Cardiac muscle cell (in vitro differentiated cells and primary cell): Measurements from ENCODE around the gene KISS1R. TPM values are rescaled to one million over a fixed set of nuclear protein-coding genes. Genes with fewer than 3 reads are reported as not detected.

Experiments
- DNase-seq, 2 donors: peaks; one replicate each; pipeline versions ENCODE4 v3.0.0 to v3.0.0-alpha.2; 2010 to 2017; ENCODE audit warnings: low read depth in 1 of 2, low spot score in 1 of 2
- H3K27ac ChIP-seq: fragments of 200-600 bp; sonication (generic); 2 replicates; pipeline ENCODE4 v1.5.1; 2016
- H3K27me3 ChIP-seq: fragments of 200-600 bp; sonication (generic); 2 replicates; pipeline ENCODE4 v1.6.0; 2016; ENCODE audit warnings: control low read depth
- H3K36me3 ChIP-seq: fragments of 200-600 bp; sonication (generic); 2 replicates; pipeline ENCODE4 v1.5.1; 2016; ENCODE audit warnings: control low read depth
- H3K4me1 ChIP-seq: fragments of 200-600 bp; sonication (generic); 2 replicates; pipeline ENCODE4 v1.8.1; 2017; ENCODE audit warnings: low read depth, mild to moderate bottlenecking, mixed run types
- H3K4me3 ChIP-seq: fragments of 200-600 bp; sonication (generic); 2 replicates; pipeline ENCODE4 v1.5.1; 2016; ENCODE audit warnings: mild to moderate bottlenecking
- H3K9me3 ChIP-seq: fragments of 200-600 bp; sonication (generic); 2 replicates; pipeline ENCODE4 v1.5.1; 2017; ENCODE audit warnings: low read depth, mild to moderate bottlenecking, control low read depth
- polyA plus RNA-seq: library from polyadenylated mRNA; unstranded; fragments of >200 nt; fragmentation: Nextera tagmentation; extraction: Ambion mirVana; gene quantifications from 2 replicates; pipeline ENCODE4 v1.2.1, GENCODE V29; 2016
- total RNA-seq: library from RNA; depleted of rRNA; stranded (reverse); fragments of >200 nt; gene quantifications from 2 replicates; pipeline ENCODE4 v1.2.3, GENCODE V29; 2016
- TF ChIP-seq, protein P1 (sequence below): IDR thresholded peaks from 2 replicates; pipeline ENCODE4 v1.5.1; 2012; ENCODE audit warnings: low read depth, mild to moderate bottlenecking, low read length

KISS1R gene
- total and polyA plus RNA-seq, 2 experiments from 2014 or later: 1.2 to 3.2 TPM

DNA sequence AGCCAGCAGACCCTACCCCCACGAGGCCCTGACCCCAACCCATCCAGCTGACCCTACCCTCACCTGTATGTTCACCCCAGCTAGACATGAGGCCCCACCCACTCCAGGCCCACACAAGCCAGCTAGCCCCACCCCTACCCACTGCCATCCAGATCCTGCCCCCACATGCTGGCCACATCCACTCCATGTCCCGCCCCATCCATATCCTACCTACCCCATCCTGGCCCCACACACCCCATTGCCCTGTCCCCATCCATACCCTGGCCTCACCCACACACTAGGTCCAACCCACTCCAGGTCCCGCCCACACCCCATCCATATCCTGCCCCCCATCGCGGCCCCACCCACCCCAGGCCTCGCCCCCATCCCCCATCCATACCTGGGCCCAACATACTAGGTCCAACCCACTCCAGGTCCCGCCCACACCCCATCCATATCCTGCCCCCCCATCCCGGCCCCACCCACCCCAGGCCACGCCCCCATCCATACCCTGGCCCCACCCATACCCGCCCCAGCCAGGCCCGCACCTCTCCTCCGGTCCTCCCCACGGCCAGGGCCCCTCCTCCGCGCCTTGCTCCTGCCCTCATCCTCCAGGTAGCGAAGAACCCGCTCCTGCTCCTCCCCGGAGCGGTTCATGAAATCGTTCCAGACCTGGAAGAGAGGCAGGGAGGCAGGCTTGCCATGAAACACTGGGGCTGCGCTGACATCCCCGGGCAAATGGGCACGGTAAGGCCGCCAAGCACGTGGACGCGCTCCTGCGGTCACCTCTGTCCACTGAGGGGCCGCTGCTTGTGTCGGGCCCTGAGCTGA is 16.6 kb upstream of the KISS1R start:
- Histone ChIP-seq H3K27ac (no peak overlapping the region), H3K27me3 (no peaks in the 10 kb centered on the region), H3K36me3 (no peaks in the 10 kb centered on the region), H3K4me3 (no peak overlapping the region), H3K4me1 (no peaks in the 10 kb centered on the region), H3K9me3 (no peaks in the 10 kb centered on the region)
- DNase-seq: no peak
- TF ChIP-seq, protein P1, sequence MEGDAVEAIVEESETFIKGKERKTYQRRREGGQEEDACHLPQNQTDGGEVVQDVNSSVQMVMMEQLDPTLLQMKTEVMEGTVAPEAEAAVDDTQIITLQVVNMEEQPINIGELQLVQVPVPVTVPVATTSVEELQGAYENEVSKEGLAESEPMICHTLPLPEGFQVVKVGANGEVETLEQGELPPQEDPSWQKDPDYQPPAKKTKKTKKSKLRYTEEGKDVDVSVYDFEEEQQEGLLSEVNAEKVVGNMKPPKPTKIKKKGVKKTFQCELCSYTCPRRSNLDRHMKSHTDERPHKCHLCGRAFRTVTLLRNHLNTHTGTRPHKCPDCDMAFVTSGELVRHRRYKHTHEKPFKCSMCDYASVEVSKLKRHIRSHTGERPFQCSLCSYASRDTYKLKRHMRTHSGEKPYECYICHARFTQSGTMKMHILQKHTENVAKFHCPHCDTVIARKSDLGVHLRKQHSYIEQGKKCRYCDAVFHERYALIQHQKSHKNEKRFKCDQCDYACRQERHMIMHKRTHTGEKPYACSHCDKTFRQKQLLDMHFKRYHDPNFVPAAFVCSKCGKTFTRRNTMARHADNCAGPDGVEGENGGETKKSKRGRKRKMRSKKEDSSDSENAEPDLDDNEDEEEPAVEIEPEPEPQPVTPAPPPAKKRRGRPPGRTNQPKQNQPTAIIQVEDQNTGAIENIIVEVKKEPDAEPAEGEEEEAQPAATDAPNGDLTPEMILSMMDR: no peak

GRCh38 chr19:901216-902092 is 15.7 kb upstream of the KISS1R start:
- DNase-seq: no peak
- Histone ChIP-seq H3K9me3 (no peaks in the 10 kb centered on the region), H3K27me3 (no peaks in the 10 kb centered on the region), H3K4me1 (no peaks in the 10 kb centered on the region), H3K36me3 (no peaks in the 10 kb centered on the region), H3K27ac (no peak overlapping the region), H3K4me3 (no peak overlapping the region)
- TF ChIP-seq, protein P1: no peak

GRCh38 chr19:902093-902370 is 15.1 kb upstream of the KISS1R start:
- no peak overlapping the region for H3K4me3 ChIP-seq
- H3K27ac ChIP-seq: no peak overlapping the region
- no peaks in the 10 kb centered on the region for H3K27me3 ChIP-seq
- no peak for DNase-seq
- no peaks in the 10 kb centered on the region for H3K9me3 ChIP-seq
- H3K4me1 ChIP-seq: no peaks in the 10 kb centered on the region
- TF ChIP-seq, protein P1: no peak
- no peaks in the 10 kb centered on the region for H3K36me3 ChIP-seq

DNA sequence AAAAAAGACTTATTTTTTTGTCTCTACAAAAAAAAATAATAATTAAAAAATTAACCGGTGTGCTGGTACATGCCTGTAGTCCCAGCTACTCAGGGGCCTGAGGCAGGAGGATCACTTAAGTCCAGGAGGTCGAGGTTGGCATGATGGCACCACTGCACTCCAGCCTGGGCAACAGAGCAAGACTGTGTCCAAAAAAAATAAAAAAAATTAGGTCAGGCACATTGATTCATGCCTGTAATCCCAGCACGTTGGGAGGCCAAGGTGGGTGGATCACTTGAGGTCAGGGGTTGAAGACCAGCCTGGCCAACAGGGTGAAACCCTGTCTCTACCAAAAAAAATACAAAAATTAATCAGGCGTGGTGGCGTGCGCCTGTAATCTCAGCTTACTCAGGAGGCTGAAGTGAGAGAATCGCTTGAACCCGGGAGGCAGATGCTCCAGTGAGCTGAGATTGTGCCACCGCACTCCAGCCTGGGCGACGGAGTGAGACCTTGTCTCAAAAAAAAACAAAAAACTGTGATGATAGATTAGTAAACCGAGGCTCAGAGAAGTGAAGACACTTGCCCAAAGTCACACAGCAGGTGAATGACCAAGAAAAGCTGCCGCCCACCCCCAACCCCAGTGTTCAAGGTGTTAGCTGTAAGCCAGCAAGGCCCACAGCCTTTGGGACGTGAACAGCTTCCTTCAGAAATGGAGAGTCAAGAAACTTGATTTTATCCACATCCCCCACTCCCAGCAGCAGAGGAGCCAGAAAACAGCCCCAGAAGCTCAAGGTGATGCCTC is 14.5 kb upstream of the KISS1R start:
- H3K36me3 ChIP-seq: no peaks in the 10 kb centered on the region
- no peak for DNase-seq
- no peak overlapping the region for H3K27ac ChIP-seq
- TF ChIP-seq, protein P1: no peak
- no peak overlapping the region for H3K4me3 ChIP-seq
- no peaks in the 10 kb centered on the region for H3K27me3 ChIP-seq
- H3K4me1 ChIP-seq: no peaks in the 10 kb centered on the region
- H3K9me3 ChIP-seq: no peaks in the 10 kb centered on the region

- no peak overlapping the region for H3K27ac ChIP-seq
- no peaks in the 10 kb centered on the region for H3K27me3 ChIP-seq
- H3K9me3 ChIP-seq: no peaks in the 10 kb centered on the region
- no peak overlapping the region for H3K4me3 ChIP-seq
- no peaks in the 10 kb centered on the region for H3K36me3 ChIP-seq
- TF ChIP-seq, protein P1: no peak
- DNase-seq: no peak
- H3K4me1 ChIP-seq: no peaks in the 10 kb centered on the region
Observed at GRCh38 chr19:903266-903797, 13.8 kb upstream of the KISS1R start.
